ENCODE data around the gene SULT2B1. TPM values are rescaled to one million over a fixed set of nuclear protein-coding genes. Genes with fewer than 3 reads are reported as not detected.
A peak's percentile ranks its signal among the peaks of the same experiment; 100 is the strongest.

Gene SULT2B1
- total RNA-seq (not detected), total RNA-seq (0 to 0.23 (median 0) reads per million in 172 experiments)
- polyA plus RNA-seq (2013, experiment 1 of 2): 0.62 TPM
- polyA plus RNA-seq (2013, experiment 2 of 2): 0.42 TPM

DNA sequence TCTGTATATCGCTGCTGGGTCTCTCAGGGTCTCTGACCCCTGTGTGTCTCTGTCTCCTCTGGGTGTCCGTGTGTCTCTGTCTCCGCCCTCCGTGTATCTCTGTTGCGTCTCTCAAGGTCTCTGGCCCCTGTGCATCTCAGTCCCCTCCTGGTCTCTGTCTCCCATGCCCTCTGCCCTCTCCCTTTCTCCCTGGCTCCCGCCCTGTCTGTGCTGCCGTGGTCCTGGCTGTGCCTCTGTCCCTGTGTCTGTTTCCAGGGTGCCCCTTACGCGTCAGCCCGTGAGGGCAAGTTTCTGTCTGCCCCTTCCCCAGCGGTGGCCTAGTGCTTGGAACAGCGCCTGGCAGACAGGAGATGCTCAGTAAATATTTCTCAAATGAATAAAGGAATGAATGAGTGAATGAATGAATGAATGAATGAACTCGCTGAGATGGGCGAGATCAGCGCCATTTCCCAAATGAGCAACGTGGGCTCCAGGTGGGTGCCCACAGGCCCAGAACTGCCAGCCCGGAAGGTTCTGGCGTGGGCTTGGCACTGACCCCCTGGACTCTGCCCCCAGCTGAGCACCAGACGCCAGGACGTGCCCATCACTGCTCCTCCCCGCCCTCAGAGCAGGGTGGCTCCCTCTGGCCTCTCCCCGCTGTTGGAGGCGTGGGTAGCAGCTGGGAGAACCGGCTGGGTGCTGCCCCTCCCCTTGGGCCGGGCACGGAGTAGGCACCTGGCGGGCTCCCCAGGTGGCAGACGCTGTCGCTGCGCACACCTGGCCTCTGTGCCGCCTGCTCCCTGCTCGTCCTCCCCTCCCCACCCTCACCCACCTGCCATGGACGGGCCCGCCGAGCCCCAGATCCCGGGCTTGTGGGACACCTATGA lies at the start of gene SULT2B1:
Gene SULT2B1, plus strand, starts transcription at position 736 of the 866 bp plus-strand sequence. Its CDS starts 81 bp downstream, at position 817.
- TF ChIP-seq, protein P1, sequence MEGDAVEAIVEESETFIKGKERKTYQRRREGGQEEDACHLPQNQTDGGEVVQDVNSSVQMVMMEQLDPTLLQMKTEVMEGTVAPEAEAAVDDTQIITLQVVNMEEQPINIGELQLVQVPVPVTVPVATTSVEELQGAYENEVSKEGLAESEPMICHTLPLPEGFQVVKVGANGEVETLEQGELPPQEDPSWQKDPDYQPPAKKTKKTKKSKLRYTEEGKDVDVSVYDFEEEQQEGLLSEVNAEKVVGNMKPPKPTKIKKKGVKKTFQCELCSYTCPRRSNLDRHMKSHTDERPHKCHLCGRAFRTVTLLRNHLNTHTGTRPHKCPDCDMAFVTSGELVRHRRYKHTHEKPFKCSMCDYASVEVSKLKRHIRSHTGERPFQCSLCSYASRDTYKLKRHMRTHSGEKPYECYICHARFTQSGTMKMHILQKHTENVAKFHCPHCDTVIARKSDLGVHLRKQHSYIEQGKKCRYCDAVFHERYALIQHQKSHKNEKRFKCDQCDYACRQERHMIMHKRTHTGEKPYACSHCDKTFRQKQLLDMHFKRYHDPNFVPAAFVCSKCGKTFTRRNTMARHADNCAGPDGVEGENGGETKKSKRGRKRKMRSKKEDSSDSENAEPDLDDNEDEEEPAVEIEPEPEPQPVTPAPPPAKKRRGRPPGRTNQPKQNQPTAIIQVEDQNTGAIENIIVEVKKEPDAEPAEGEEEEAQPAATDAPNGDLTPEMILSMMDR (IDR thresholded peaks at IDR 0.05): no peak
- Histone ChIP-seq H3K36me3 (ENCODE audit: insufficient read depth, low read length) (no peaks in the 10 kb centered on the region), H3K4me3 (ENCODE audit: low read length) (no peak within 1 kb of the TSS), H3K9me3 (ENCODE audit: control insufficient read depth in 1 of 2, insufficient read depth in 1 of 2, low read length in 2 of 2) (peaks cover 0 to 5% of the 10 kb centered on the region in 2 experiments), H3K4me1 (ENCODE audit: insufficient read depth, low read length) (no peaks in the 10 kb centered on the region), H3K27ac (ENCODE audit: low read depth in 1 of 2, low read length in 2 of 2) (no peak within 1 kb of the TSS), H3K27me3 (ENCODE audit: control insufficient read depth in 1 of 2, insufficient read depth in 2 of 2, low read length in 2 of 2) (no peaks in the 10 kb centered on the region)
- DNase-seq (no peak), ATAC-seq (ENCODE audit: poor library complexity) (no peak)
- H3K27ac Mint-ChIP-seq: no peak within 1 kb of the TSS
- POLR2A ChIA-PET: no interaction called here
- intact Hi-C loops (cut with DNase I, micrococcal nuclease): no loop called here
- CTCF ChIA-PET: no interaction called here
- H3K4me3 Mint-ChIP-seq: no peak within 1 kb of the TSS
- H3K27me3 Mint-ChIP-seq: peaks cover 11% of the 10 kb centered on the region
- no peaks in the 10 kb centered on the region for H3K9me3 Mint-ChIP-seq
- H3K4me1 Mint-ChIP-seq (ENCODE audit: low read depth): no peaks in the 10 kb centered on the region
- no peaks in the 10 kb centered on the region for H3K36me3 Mint-ChIP-seq (ENCODE audit: low read depth)

DNA sequence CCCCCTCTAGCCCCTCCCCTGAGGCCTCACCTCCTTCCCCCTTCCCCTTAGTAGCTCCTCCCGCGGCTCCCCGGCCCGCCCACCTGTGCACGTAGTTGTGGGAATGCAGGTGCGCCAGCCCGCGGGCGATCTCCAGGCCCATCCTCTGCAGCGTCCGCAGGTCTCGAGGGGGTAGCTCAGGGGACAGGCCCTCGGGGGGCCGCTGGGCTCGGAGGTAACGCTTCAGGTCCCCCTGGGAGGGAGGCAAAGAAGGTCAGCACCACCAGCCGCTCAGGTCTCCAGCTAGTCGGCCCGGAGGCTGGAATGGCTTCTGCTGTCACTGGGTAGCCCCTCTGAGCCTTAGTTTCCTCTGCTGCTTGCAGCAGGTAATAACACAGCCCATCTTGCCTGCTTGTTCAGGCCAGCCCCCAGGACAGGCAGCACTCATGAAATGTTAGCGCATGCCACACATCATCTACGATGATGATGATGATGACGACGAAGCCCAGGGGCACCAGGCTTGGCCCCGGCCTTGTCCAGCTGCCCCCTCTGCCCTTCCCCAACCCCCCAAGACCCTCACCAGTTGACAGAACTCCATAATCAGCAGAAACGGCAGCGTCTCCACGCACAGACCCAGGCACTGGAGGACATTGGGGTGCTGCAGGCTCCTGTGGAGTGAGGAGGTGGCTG lies 49.5 kb upstream of the SULT2B1 start:
- H3K27me3 Mint-ChIP-seq: peaks cover 5% of the 10 kb centered on the region
- H3K4me3 Mint-ChIP-seq: peak overlapping the region; percentile 67
- TF ChIP-seq, protein P1 (IDR thresholded peaks at IDR 0.05): no peak
- intact Hi-C loops (cut with DNase I, micrococcal nuclease): loop anchor here (1.0 to 10.0 kb wide), 2 partner anchors 9 to 212 kb away; partner anchors contain the start of gene MAMSTR (in 1 of the 2)
- peak in 7 of 14 experiments; percentile 52 to 77 (median 66) for DNase-seq
- H3K36me3 ChIP-seq (ENCODE audit: insufficient read depth, low read length): no peaks in the 10 kb centered on the region
- no peak for ATAC-seq (ENCODE audit: poor library complexity)
- ChIA-PET POLR2A (interaction anchor here (0.6 to 1.0 kb wide), 3 partner anchors 8 to 117 kb away, joined by 3 to 4 read pairs (median 4); partner anchors contain the start of genes RPL18 and SPHK2), CTCF (interaction anchor here (0.6 to 1.5 kb wide), 4 partner anchors 12 to 191 kb away, joined by 3 to 6 read pairs (median 4); no protein-coding TSS in a partner anchor)
- H3K4me1 Mint-ChIP-seq (ENCODE audit: low read depth): peaks cover 24% of the 10 kb centered on the region
- peaks cover 37% of the 10 kb centered on the region for H3K4me1 ChIP-seq (ENCODE audit: insufficient read depth, low read length)
- peaks cover 0 to 8% of the 10 kb centered on the region in 2 experiments for H3K9me3 ChIP-seq (ENCODE audit: control insufficient read depth in 1 of 2, insufficient read depth in 1 of 2, low read length in 2 of 2)
- peaks cover 0 to 13% of the 10 kb centered on the region in 2 experiments for H3K27me3 ChIP-seq (ENCODE audit: control insufficient read depth in 1 of 2, insufficient read depth in 2 of 2, low read length in 2 of 2)
- H3K27ac Mint-ChIP-seq: no peak overlapping the region
- H3K27ac ChIP-seq (ENCODE audit: low read depth in 1 of 2, low read length in 2 of 2): peak overlapping the region in 1 of 2 donors; percentile 41
- H3K9me3 Mint-ChIP-seq: no peaks in the 10 kb centered on the region
- H3K36me3 Mint-ChIP-seq (ENCODE audit: low read depth): peaks cover 6% of the 10 kb centered on the region
- peak overlapping the region; percentile 34 for H3K4me3 ChIP-seq (ENCODE audit: low read length)

DNA sequence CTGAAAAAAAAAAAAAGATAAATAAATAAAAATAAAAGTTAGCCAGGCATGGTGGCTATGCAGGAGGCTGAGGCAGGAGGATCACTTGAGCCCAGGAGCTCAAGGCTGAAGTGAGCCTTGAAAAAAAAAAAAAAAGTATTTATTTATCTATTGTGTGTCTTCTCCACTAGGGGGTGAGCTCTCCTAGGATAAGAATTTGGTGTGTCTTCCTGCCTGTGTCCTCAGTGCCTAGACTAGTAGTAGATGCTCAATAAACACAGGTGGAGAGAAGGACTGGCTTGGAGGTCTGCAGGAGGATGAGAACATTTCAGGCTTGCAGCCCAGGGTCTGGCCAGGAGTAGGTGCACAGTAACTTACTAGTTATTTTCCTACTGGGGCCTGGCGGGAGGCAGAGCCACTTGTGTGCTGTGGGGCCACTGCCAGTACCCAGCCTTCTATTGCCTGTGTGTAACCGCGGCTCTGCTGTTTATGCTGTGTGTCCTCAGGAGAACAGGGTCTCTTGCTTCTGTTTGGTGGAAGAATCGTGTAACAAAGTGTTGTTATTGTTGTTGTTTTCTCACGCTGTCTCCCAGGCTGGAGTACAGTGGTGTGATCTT lies 45.7 kb upstream of the SULT2B1 start:
- Mint-ChIP-seq H3K4me3 (peak overlapping the region; percentile 16), H3K36me3 (ENCODE audit: low read depth) (peaks cover 16% of the 10 kb centered on the region), H3K27me3 (no peaks in the 10 kb centered on the region), H3K9me3 (no peaks in the 10 kb centered on the region), H3K4me1 (ENCODE audit: low read depth) (peaks cover 26% of the 10 kb centered on the region), H3K27ac (no peak overlapping the region)
- Histone ChIP-seq H3K36me3 (ENCODE audit: insufficient read depth, low read length) (peaks cover 11% of the 10 kb centered on the region), H3K4me1 (ENCODE audit: insufficient read depth, low read length) (peaks cover 28% of the 10 kb centered on the region), H3K27ac (ENCODE audit: low read depth in 1 of 2, low read length in 2 of 2) (no peak overlapping the region), H3K27me3 (ENCODE audit: control insufficient read depth in 1 of 2, insufficient read depth in 2 of 2, low read length in 2 of 2) (no peaks in the 10 kb centered on the region), H3K9me3 (ENCODE audit: control insufficient read depth in 1 of 2, insufficient read depth in 1 of 2, low read length in 2 of 2) (peaks cover 0 to 3% of the 10 kb centered on the region in 2 experiments), H3K4me3 (ENCODE audit: low read length) (no peak overlapping the region)
- ChIA-PET POLR2A (interaction anchor here (0.6 to 1.0 kb wide), 6 partner anchors 75 to 131 kb away, joined by 3 to 5 read pairs (median 4); no protein-coding TSS in a partner anchor), CTCF (interaction anchor here (0.6 to 3.7 kb wide), 13 partner anchors 8 to 115 kb away, joined by 3 to 30 read pairs (median 4); partner anchors contain the start of genes KDELR1, RPL18 and SPHK2)
- intact Hi-C loops (cut with DNase I, micrococcal nuclease): loop anchor here (1.0 to 10.0 kb wide), 5 partner anchors 78 to 336 kb away; partner anchors contain the start of gene MAMSTR (in 1 of the 2)
- DNase-seq: peak in 4 of 14 experiments; percentile 31 to 78 (median 72)
- peak; percentile 10 for ATAC-seq (ENCODE audit: poor library complexity)
- TF ChIP-seq, protein P1 (IDR thresholded peaks at IDR 0.05): peak; percentile 68
